HepG2 (cell line): Measurements from ENCODE around the gene IP6K1. TPM values are rescaled to one million over a fixed set of nuclear protein-coding genes. Genes with fewer than 3 reads are reported as not detected.

Experiments used
- CTCF ChIP-seq: sonication (generic); formaldehyde crosslinking; IDR thresholded peaks from 2 replicates; pipeline ENCODE4 v1.5.0; 2020; ENCODE audit warnings: mild to moderate bottlenecking, missing genetic modification reagents, moderate library complexity
- HNF4A ChIP-seq: sonication (generic); formaldehyde crosslinking; IDR thresholded peaks from 2 replicates; pipeline ENCODE4 v1.4.0; 2020; ENCODE audit warnings: missing genetic modification reagents
- LCORL ChIP-seq, 2 experiments: fragments of 450-650 bp in 1 of 2; sonication (generic) in 1 of 2; formaldehyde crosslinking in 1 of 2; IDR thresholded peaks; 2 replicates each; pipeline versions ENCODE4 v1.5.0 to v1.6.1; 2017 to 2020; ENCODE audit warnings: antibody characterized with exemption in 1 of 2, missing genetic modification reagents in 1 of 2
- MAX ChIP-seq: IDR thresholded peaks from 2 replicates; pipeline ENCODE4 v1.6.1; 2012; ENCODE audit warnings: inconsistent platforms
- MIER3 ChIP-seq: IDR thresholded peaks from 2 replicates; pipeline ENCODE4 v1.6.1; 2016; ENCODE audit warnings: missing compliant biosample characterization, borderline replicate concordance
- MTF2 ChIP-seq: sonication (generic); formaldehyde crosslinking; IDR thresholded peaks from 2 replicates; pipeline ENCODE4 v1.5.0; 2020; ENCODE audit warnings: missing genetic modification reagents, borderline replicate concordance
- NR2C2 ChIP-seq: sonication (generic); formaldehyde crosslinking; IDR thresholded peaks from 2 replicates; pipeline ENCODE4 v1.4.0; 2020; ENCODE audit warnings: missing genetic modification reagents, mild to moderate bottlenecking, moderate library complexity, borderline replicate concordance
- NR2F1 ChIP-seq, 2 experiments: fragments of 450-650 bp in 1 of 2; formaldehyde crosslinking in 1 of 2; IDR thresholded peaks; 2 replicates each; pipeline versions ENCODE4 v1.5.0 to v1.6.1; 2016 to 2020; ENCODE audit warnings: mild to moderate bottlenecking in 1 of 2, missing compliant biosample characterization in 1 of 2, missing genetic modification reagents in 1 of 2, moderate library complexity in 1 of 2
- PLRG1 ChIP-seq: fragments of 450-650 bp; conservative IDR thresholded peaks from 2 replicates; pipeline ENCODE4 v1.6.1; 2016
- SMAD3 ChIP-seq: sonication (generic); formaldehyde crosslinking; IDR thresholded peaks from 2 replicates; pipeline ENCODE4 v1.4.0; 2020; ENCODE audit warnings: missing genetic modification reagents
- TBP ChIP-seq: sonication (generic); formaldehyde crosslinking; IDR thresholded peaks from 2 replicates; pipeline ENCODE4 v1.5.0; 2020; ENCODE audit warnings: missing genetic modification reagents
- TFAP4 ChIP-seq: sonication (generic); IDR thresholded peaks from 2 replicates; pipeline ENCODE4 v1.6.1; 2016; ENCODE audit warnings: low read depth, borderline replicate concordance
- THAP11 ChIP-seq: IDR thresholded peaks from 2 replicates; pipeline ENCODE4 v1.6.1; 2016; ENCODE audit warnings: missing biosample characterization, missing genetic modification reagents
- ZFX ChIP-seq: sonication (generic); formaldehyde crosslinking; IDR thresholded peaks from 2 replicates; pipeline ENCODE4 v1.4.0; 2020; ENCODE audit warnings: mild to moderate bottlenecking, low read depth, missing genetic modification reagents, moderate library complexity
- ZNF292 ChIP-seq: sonication (generic); formaldehyde crosslinking; IDR thresholded peaks from 2 replicates; pipeline ENCODE4 v1.8.1; 2022; ENCODE audit warnings: mild to moderate bottlenecking, low read depth, missing genetic modification reagents, borderline replicate concordance
- ZNF598 ChIP-seq: sonication (generic); formaldehyde crosslinking; IDR thresholded peaks from 2 replicates; pipeline ENCODE4 v1.5.1; 2020; ENCODE audit warnings: mild to moderate bottlenecking, missing genetic modification reagents, borderline replicate concordance
- ZNF607 ChIP-seq: sonication (generic); formaldehyde crosslinking; IDR thresholded peaks from 2 replicates; pipeline ENCODE4 v1.5.1; 2020; ENCODE audit warnings: missing genetic modification reagents, mild to moderate bottlenecking, borderline replicate concordance
- ZNF687 ChIP-seq: sonication (generic); formaldehyde crosslinking; IDR thresholded peaks from 2 replicates; pipeline ENCODE4 v1.5.1; 2020; ENCODE audit warnings: mild to moderate bottlenecking, missing genetic modification reagents, moderate library complexity
- ZNF839 ChIP-seq: sonication (generic); formaldehyde crosslinking; IDR thresholded peaks from 2 replicates; pipeline ENCODE4 v1.4.0; 2020; ENCODE audit warnings: missing genetic modification reagents, mild to moderate bottlenecking, borderline replicate concordance
- polyA plus RNA-seq, 8 experiments: library from polyadenylated mRNA; depleted of rRNA in 3 of 8; stranded (reverse) in 7 of 8; unstranded in 1 of 8; fragments of >200 nt; fragmentation: Illumina TruSeq in 4 of 8; extraction: Trizol in 4 of 8; gene quantifications; 2 replicates each; pipeline versions ENCODE4 v1.2.1 to v1.2.3, GENCODE V29; 2011 to 2016; ENCODE audit warnings: low read depth in 4 of 8, missing spikeins in 1 of 8, mixed read lengths in 1 of 8; ENCODE audit not compliant: insufficient read depth in 1 of 8
- total RNA-seq, 5 experiments: library from RNA; depleted of rRNA; stranded (reverse); fragments of >200 nt; fragmentation: Illumina TruSeq; extraction: Trizol; gene quantifications; 2 replicates each; pipeline ENCODE4 v1.2.3, GENCODE V29; 2016; ENCODE audit warnings: low read depth in 1 of 5

IP6K1 gene
- total and polyA plus RNA-seq, 2 of the 13 experiments (the other 11 are each of a cell fraction or from before 2014, with no cell fraction given): 17.7 to 29.7 TPM

- TF ChIP-seq ZNF839 (CRISPR knock-in tag) (no peak), ZFX (CRISPR knock-in tag) (peak; percentile 43; the same call in 1 of the 2 replicates), LCORL (IDR thresholded peaks at IDR 0.05) (no peak), LCORL (CRISPR knock-in tag; IDR thresholded peaks at IDR 0.05) (0 out of 2 replicates have a peak, but pooled peaks have one; percentile 25), ZNF607 (no peak), MTF2 (no peak), ZNF598 (no peak), MAX (peak; percentile 50; the same call in 1 of the 2 replicates), CTCF (CRISPR knock-in tag) (0 out of 2 replicates have a peak, but pooled peaks have one; percentile 4), NR2C2 (CRISPR knock-in tag) (peak; percentile 83), MIER3 (CRISPR knock-in tag) (no peak), PLRG1 (no peak), TBP (CRISPR knock-in tag) (no peak), SMAD3 (CRISPR knock-in tag) (no peak), NR2F1 (CRISPR knock-in tag; IDR thresholded peaks at IDR 0.05) (peak in 1 of 2 experiments; percentile 43; a peak in 1 of 4 replicates), ZNF687 (peak; percentile 69), HNF4A (CRISPR knock-in tag) (peak; percentile 49), THAP11 (CRISPR knock-in tag) (no peak), ZNF292 (peak; percentile 46; the same call in 1 of the 2 replicates), TFAP4 (peak; percentile 32; the same call in 1 of the 2 replicates)
These were observed 8.9 kb upstream of the IP6K1 start (continued) for GRCh38 chr3:49794926-49795905.
